ENCODE results near the gene TXNDC11.

TXNDC11 gene

DNA sequence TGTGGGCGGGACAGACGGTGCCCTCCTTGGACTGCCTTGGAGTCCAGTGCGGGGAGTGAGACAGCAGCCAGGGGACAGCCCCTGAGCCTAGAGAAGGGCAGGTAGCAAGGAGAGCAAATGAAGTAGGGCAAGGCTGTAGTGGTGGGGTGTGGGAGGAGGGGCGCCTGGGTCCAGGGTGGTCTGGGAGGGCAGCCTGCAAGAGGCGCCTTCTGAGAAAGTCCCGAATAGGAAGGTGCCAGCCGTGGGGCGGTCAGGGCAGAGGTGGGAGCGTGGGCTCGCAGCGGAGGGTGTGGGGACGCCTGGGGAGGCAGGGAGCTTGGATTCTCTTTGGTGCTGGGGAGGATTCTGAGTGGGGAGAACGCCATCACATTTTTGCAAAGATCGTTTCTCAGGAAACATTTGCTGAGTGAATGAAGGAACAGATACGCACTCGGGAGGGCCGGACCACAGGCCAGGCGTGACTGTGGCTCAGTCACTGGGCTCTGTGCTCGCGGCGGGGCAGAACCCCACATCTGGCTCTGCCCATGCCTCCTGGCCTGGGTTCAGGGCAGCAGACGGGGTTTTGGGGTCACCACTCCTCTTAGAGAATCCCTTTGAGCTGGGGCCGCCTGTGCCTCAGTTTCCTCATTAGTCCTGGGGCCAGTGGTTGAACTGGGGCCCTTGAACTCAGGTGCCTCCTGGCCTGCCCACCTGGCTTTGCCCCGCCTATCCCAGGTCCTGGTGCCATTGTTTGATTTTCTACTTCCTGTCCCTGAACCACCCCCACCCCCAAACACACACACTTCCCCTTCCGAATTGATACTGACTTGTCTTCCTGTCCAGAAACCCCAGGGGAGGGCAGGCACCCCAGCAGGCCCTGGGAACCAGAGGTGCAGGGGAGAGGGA lies 70.2 kb downstream of the TXNDC11 start:
- DNase-seq = no peak

DNA sequence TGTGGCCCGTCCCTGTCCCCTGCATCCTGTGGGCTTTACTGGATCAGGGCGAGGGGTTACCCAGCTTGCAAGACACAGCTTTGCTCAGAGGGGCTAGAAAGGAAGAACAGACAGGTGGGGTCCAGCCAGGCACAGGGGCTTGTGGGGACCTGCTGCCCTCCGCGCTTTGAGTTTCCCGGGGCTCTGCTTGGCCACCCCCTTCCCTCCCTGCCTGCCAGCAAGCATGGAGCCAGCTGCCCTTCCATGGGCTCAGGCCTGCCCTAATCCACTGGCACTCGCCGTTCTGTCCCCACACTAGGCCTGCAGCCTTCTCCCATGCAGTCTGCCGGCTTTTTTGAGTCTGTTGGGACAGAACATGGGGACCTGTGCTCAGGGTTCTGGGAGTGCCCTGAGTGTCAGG lies 71.0 kb downstream of the TXNDC11 start:
- no peak for DNase-seq

DNA sequence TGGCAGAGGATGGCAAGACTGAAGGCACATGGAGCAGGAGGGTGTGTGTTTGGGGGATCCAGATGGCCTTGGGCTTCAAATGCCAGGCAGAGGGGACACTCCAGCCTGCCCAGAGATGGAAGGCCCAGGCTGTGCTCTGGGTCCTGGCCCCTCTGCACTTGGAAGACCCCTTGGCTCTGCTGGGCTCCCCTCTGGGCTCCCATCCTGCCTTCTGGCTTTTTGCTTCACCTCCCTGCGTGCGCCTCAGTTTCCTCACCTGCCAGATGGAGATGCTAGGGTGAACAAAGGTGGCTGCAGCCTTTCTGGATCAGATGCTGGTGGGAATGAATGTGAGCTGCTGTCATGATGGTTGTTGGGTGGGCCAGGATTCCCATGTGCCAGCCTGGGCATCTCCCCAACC lies 71.4 kb downstream of the TXNDC11 start:
- DNase-seq = no peak

DNA sequence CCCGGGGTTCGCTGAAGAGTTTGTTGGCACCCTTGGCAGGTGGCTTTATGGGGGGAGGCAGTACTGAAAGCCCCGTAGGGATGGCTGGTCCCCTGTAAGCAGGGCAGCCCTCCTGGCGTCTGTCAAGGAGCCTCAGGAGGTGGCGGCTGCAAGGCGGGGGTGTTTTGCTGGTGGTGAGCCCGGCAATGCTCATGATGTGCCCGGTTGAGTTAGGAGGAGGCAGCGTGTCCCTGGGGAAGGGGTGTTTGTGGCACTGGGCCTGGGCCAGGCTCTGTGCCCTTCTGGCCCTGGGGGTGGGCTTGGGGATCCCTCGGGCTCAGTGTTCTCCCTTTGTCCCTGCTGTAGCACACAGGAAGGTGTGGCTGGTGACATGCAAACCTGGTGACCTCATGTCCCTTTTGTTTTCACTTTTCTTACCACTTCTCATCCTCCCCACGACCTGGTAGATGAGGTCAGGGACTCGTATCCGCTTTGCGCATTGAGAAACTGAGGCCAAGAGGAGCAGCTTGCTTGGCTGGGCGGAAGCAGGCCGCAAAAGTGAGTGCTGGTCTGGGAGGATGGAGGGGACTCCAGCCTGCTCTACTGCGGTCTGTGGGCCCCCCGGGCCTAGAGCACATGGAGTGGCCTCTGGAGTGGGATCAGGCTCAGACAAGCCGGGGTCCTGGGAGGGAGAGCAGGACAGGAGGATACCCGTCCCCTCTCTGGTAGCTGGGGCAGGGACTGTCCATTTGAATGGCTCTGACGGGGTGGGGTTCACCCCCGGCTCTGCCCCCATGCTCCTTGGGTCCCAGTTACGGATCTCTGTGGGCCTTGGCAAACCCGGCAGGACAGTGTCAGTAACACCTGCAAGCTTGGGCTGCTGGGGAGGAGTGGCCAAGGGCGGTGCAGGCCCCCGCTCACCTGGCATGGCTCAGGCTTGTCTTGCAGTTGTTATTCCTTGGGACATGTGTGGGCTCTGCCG lies 72.2 kb downstream of the TXNDC11 start:
- peak; percentile 38 for DNase-seq

DNA sequence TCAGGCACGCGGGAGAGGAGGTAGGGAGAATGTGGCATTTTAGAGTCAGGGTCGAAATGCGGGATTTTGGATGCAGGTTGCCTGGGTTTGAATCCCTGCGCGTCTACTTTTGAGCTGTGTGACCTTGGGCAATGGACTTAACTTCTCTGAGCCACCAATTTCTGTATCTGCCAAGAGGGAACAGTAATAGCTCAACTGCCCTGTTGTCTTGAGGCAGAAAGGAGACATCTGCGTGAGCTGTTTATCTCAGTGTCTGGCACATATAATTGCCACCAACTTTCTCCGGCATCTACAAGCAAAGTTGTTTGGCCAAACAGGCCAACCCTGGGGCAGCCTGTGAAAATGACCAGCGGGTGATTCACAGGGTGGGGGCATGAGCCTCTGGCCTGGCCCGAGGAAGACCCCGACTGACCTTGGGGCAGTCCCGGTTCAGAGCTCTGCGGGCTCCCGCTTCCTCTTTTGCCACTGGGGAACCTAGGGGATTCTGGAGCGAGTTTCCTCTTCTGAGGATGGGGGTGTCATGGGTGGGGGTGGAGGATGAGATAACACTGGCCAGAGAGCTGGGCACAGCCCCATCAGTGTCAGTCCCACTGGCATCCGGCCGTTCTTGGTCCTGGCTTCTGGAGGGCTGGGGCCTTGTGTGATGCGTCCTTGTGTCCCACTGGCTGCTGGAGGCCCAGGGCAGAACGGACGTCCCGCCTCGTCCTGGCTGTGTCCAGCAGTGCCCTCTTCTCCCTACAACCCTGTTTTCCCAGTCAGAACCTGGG lies 73.1 kb downstream of the TXNDC11 start:
- no peak for DNase-seq

DNA sequence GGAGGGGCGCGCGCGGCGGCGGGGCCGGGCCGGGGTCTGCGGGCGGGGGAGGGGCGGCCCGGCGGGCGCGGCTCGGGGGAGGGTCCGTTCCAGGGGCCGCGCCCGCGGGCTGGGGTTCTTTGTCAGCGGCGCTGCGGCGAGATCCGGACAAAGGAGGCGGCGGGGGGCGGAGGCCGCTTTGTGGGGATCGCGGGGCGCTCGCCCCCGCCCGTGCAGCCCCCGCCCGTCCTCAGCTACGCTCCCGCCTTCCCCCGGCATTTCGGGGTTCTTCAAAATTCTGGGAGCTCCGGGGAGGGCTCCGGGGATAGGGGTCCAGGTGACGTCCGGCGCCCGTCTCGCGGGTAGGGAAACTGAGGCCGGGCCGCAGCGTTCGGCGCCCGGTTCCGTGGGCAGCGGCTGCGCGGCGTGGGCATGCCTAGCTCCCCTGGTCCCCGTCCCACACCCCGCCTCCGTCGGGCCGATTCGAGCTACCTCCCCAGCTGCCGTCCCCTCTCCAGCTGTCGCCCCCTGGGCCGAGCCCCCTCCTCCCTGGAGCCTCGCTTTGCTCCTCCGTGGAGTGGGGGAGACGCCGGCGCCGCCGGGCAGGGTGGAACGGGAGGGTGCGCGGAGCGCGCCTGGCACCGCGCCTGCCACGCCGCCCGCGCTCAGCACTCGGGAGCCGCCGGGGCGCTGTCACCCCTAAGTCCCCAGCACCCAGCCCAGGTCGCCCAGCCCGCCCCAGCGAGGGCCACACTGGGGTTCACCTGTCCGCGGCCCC lies 73.9 kb downstream of the TXNDC11 start:
- no peak for DNase-seq

DNA sequence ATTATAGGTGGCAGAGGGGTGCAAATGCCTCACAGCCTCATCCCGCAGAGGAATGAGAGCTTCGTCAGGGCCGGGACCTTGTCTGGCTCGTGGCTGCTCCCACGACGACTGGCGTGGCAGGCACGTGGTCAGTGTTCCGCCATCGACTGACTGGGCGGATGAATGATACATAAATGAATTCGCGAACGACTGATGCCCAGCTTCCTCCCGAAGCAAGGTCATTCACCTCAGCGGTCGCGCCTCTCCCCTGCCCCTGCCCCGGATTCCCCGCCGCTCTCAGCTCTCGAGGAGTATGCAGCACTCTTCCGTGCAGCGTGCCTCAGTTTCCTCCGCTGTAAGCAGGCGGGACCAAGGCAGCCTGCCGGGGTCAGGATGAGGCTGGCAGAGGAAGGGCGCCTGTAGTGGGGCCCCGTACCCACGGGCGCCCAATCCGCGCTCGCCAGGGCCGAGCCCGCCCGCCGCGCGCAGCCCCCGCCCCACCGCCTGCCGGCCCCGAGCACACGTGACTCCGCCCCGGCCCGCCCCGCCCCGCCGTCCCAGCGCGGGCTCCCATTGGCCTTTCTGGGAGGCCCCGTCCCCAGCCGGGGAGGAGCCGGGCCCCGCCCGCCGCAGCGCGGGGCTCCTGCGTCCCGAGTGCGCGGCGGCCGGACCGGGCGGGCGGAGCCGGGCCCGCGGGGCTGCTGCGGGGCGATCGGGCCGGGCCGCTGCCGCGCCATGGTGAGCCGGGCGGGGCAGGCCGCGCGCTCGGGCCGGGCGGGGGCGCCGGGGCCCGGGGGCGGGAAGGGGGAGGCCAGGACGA lies 74.6 kb downstream of the TXNDC11 start, which contains the start of gene SNN:
Gene SNN, plus strand, starts transcription at position 632 of the 799 bp plus-strand sequence. CDS start 7,605 bp downstream, outside the sequence.
- peak; percentile 77 for DNase-seq

DNA sequence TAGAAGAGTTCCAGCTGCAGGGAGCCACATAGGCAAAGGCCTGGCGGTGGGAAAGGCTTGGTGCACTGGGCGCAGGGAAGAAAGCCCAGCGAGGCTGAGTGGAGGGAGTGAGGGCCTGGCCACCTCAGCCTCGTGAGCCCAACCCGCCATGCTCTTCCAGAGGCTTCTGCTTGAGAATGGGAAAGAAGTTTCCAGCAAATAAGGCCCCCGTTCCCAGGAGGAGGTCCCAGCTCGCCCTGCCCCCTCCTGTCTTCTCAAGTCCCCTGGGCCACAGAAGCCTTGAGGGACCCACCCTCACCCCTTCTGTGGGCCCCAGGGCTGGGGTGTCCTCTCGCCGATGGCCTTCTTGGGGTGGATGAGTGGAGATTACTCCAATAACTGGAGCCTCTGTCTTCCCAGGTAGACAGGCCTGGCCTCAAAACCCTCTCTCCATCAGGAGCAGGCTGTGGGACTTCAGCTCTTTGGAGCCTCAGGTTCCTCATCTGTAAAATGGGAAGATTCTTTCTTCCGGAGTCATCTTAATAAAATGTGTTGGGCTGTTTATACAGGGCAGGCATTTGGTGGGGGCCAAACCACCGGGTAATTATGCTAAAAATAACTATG lies 75.3 kb downstream of the TXNDC11 start:
- DNase-seq = no peak

DNA sequence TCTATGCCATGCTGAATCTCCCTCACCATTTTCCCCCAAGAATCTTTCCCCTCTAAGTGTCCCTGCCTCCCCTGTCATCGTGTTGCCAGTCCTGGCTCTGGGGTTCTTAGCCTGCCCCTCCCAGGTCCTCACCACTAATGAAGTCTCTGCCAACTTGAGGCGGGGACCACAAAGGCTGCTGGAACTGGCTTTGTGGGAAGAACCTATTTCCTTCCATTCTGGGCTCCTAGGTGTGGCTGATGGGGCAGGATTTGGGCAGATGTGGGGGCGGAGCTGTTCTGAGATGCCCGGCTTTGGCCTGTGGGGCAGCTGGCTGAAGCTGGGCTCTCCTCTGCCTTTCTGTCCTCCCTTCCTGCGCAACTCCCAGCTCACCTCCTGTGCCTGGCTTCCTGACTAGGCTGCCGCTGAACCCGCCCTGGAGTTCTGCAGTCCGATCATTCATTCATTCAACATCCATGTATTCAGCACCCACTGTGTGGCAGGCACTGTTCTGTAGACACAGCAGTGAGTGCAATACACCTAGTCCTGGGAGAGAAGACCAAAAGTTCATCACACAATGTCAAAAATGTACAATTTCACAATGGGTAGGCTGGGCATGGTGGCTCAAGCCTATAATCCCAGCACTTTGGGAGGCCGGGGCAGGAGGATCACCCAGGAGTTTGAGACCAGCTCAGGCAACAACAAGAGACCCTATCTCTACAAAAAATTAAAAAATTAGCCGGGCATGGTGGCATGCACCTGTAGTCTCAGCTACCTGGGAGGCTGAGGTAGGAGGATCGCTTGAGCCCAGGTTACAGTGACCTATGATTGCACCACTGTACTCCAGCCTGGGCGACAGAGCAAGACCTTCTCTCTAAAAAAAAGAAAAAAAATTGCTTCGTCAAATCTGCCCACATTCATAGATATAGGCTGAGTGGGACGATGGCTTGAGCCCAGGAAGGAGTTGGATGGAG lies 76.3 kb downstream of the TXNDC11 start:
- DNase-seq = peak; percentile 46

DNA sequence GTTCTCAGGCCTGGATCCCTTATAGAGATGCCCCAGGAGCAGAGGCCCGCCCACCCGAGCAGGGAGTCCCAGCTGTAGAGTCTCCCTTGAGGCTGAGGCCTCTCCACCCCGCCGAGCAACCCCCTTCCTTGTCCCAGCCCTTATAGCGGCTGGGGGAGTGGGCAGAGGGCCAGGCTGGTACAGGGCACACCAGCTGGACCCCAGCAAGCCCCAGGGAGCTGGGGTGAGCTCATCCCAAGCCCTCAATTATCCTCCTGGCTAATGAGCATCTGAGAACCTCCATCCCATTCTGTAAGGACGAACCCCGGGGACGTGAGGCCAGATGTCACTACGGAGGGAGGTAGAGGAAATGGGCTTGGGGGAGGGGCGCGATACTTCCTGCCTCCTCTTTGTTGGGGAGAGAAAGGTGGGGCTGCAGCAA lies 77.6 kb downstream of the TXNDC11 start:
- DNase-seq = peak; percentile 94

DNA sequence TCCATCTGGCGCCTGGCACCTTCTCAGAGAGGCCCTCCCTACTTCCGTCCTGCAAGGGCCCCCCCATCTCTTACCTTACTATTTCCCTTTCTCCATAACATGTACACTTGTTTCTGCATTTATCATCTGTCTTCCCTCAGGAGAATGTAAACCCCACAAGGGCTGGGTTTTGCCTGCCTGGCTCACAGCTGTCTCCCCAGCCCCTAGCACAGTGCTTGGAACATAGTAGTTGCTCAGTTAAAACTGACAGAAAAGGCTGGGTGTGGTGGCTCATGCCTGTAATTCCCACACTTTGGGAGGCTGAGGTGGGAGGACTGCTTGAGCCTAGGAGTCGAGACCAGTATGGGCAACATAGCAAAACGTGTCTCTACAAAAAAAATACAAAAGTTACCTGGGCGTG lies 80.1 kb downstream of the TXNDC11 start:
- no peak for DNase-seq

DNA sequence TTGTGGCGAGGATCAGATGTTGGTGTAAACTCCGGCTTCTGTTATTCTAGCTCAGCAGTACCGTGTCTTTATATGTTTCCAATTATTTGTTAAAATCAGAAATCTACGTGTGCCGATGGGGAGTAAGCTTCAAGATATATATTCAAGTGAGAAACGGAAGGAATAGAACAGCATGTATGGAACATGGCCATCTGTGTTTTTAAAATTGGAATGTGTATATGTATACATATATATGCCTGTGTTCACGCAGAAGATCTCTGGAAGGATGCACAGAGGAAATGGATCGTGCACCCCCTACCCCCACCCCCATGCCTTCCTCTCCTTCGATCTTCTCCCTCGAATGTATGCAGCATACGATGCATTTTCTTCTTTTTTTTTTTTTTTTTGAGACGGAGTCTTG lies 82.1 kb downstream of the TXNDC11 start:
- DNase-seq = no peak

DNA sequence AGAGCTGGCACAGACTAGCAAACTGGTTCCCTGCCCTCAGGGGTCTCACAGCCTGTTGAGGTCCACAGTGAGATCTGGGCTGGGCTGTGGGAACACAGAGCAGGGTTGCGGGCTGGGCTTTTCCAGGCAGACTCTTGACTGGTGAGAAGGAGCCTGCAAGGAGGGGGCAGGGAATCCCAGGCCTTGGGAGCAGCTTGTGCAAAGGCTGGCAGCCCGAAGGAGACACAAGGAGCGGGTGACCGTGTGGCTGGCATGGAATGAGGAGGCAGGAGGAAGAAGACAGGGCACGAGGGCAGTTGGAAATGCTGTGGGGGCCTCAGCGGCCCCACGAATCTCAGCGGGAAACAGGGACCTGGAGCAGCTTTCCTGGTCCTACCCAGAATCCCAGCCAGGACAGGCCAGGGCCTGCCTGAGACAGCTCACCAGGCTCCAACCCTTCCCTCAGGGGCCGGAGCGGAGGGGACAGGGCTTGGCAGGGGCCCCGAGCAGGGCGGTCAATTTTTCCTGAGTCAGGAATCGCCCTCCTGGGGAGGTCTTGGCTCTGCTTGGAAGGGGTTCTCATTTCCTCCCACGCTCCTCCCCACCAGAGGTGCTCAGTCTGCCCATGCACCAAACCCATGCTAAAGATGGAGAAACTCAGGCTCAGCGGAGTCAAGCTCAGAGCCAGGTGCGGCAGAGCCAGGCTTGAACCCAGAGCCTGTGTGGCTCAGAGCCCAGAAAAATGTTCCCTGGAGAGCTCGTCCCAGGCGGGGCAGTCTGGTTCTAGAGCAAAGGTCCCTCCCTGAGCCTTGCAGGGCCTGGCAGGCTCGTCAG lies 83.6 kb downstream of the TXNDC11 start:
- peak; percentile 26 for DNase-seq

DNA sequence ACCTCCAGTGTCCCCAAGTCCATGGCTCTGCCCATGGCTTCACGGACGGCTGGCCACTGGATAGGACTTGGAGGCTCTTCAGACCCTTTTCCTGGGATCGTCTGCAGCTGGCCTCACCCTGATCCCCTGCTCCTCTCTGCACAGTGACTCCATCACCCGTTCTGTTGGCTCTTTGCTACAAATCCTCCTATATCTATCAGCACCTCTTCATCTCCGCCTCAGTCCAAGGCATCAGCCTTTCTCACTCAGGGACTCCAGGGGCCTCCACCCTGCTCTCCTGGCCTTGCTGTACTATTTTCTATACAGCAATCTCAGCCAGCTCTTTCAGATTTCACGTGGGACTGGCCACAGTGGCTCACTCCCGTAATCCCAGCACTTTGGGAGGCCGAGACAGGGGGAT lies 85.1 kb downstream of the TXNDC11 start:
- DNase-seq = no peak

DNA sequence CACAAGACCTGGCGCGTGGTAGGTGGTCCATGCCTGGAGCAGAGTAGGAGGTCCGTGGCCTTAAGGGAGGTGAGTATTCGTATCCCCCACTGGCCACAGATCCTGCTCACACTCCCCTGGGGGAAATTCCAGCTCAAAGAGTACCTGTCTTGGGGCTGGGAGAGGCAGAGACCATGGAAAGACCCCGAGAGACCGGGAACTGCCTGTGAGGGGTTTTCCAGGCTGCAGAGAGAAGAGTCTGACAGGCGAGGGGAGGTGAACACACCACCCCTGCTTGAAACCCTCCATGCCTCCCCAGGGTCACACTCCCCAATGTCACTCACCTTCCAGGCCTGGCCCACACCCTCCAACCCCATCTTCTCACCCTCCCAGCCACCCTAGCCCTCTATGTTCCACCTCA lies 87.0 kb downstream of the TXNDC11 start:
- no peak for DNase-seq

DNA sequence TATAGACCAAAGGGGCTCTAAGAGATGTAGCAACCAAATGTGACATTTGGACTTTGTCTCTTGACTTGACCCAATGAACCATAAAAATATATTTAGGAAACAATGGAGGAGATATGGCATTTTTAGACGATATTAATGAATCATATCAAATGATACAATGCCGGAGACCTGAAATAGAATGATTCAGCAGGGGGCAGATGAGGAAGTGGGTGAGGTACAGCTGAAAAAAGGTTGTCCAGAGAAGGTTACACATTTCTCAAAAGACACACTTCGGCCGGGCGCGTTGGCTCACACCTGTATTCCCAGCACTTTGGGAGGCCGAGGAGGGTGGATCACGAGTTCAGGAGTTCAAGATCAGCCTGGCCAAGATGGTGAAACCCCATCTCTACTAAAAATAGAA lies 90.9 kb downstream of the TXNDC11 start:
- no peak for DNase-seq

DNA sequence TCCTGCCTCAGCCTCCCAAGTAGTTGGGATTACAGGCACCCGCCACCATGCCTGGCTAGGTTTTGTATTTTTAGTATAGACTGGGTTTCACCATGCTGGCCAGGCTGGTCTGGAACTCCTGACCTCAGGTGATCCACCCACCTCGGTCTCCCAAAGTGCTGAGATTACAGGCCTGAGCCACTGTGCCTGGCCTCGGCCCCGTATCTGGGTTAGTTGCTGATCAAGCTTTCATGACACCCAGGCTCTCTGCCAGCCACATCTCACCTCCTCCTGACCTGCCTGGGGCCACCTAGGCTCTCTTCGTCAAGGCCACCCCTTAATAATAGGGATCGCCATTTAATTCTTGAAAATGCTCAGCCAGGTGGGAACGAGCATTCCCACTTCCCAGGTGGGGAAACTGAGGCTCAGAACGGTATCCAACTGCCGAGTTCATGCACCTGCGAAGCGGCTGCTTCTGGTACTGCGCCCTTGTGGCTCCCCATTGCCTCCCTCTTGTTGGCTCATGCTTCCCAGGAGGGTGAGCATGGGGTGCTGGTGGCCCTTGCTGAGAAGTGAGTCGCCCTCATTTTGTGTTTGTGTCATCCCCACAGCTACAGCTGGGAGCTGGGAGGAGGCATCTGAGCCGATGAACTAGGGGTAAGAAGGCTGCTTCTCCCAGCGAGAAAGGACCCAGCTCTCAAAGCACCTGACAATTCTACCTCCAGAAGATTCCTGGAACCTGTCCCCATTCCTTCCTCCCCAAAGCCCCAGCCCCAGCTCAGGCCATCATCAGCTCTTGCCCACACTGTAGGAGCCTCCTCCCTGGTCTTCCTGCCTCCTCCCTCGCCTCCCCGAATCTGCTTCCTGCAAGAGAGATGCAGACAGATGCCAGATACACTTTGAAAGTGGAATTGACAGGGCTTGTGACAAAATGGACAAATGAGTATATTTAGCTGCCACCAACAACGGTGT lies 91.7 kb downstream of the TXNDC11 start:
- no peak for DNase-seq

Data from NCI-H2171 treated with DMSO at 0.1 percent for 48 hours (cell line).